ENCODE data around the gene SOBP. TPM values are rescaled to one million over a fixed set of nuclear protein-coding genes. Genes with fewer than 3 reads are reported as not detected.

The SOBP gene
- total RNA-seq, 2 experiments from 2014 or later, result 0.23 to 0.49 TPM

GRCh38 chr6:107704347-107705013 lies 214.6 kb downstream of the SOBP start:
- ChIA-PET CTCF (interaction anchor here (0.5 to 2.5 kb wide), 22 partner anchors 8 to 1128 kb away, joined by 3 to 12 read pairs (median 4); partner anchors contain the start of gene SOBP), POLR2A (no interaction called here)
- no peak overlapping the region for H3K4me3 Mint-ChIP-seq
- DNase-seq (peak; percentile 28), ATAC-seq (no peak)
- H3K27ac Mint-ChIP-seq, result no peak overlapping the region
- H3K36me3 Mint-ChIP-seq (ENCODE audit: low read depth), result peaks cover 12% of the 10 kb centered on the region
- peaks cover 26% of the 10 kb centered on the region for H3K4me1 Mint-ChIP-seq
- no peaks in the 10 kb centered on the region for H3K9me3 Mint-ChIP-seq (ENCODE audit: low read depth)
- intact Hi-C loops (cut with DNase I, micrococcal nuclease), result loop anchor here (1.0 to 2.0 kb wide), 4 partner anchors 29 to 144 kb away; no protein-coding TSS in a partner anchor
- no peaks in the 10 kb centered on the region for H3K27me3 Mint-ChIP-seq

- CTCF ChIA-PET, result interaction anchor here (0.6 kb wide), 1 partner anchor 163 kb away, joined by 5 read pairs; no protein-coding TSS in a partner anchor
- Mint-ChIP-seq H3K27me3 (no peaks in the 10 kb centered on the region), H3K4me3 (no peak overlapping the region), H3K4me1 (peaks cover 32% of the 10 kb centered on the region), H3K36me3 (ENCODE audit: low read depth) (peaks cover 12% of the 10 kb centered on the region), H3K27ac (no peak overlapping the region), H3K9me3 (ENCODE audit: low read depth) (no peaks in the 10 kb centered on the region)
- DNase-seq (no peak), ATAC-seq (no peak)
- intact Hi-C loops (cut with DNase I, micrococcal nuclease), result no loop called here
- POLR2A ChIA-PET, result no interaction called here
Measured at GRCh38 chr6:107706516-107707115, 216.7 kb downstream of the SOBP start.

GRCh38 chr6:107707346-107708275 lies 217.7 kb downstream of the SOBP start:
- no peak for ATAC-seq
- Mint-ChIP-seq H3K4me1 (peaks cover 42% of the 10 kb centered on the region), H3K27me3 (no peaks in the 10 kb centered on the region), H3K27ac (no peak overlapping the region), H3K36me3 (ENCODE audit: low read depth) (peaks cover 12% of the 10 kb centered on the region), H3K4me3 (no peak overlapping the region), H3K9me3 (ENCODE audit: low read depth) (no peaks in the 10 kb centered on the region)
- no peak for DNase-seq
- intact Hi-C loops (cut with DNase I, micrococcal nuclease), result no loop called here
- POLR2A ChIA-PET, result interaction anchor here (0.6 kb wide), 1 partner anchor 120 kb away, joined by 3 read pairs; no protein-coding TSS in a partner anchor
- CTCF ChIA-PET, result interaction anchor here (0.8 to 1.5 kb wide), 2 partner anchors 24 to 33 kb away, joined by 3 to 4 read pairs; no protein-coding TSS in a partner anchor

GRCh38 chr6:107708435-107708834 lies 218.5 kb downstream of the SOBP start:
- no peaks in the 10 kb centered on the region for H3K27me3 Mint-ChIP-seq
- peaks cover 50% of the 10 kb centered on the region for H3K4me1 Mint-ChIP-seq
- ATAC-seq (no peak), DNase-seq (no peak)
- peaks cover 12% of the 10 kb centered on the region for H3K36me3 Mint-ChIP-seq (ENCODE audit: low read depth)
- no peak overlapping the region for H3K27ac Mint-ChIP-seq
- no peak overlapping the region for H3K4me3 Mint-ChIP-seq
- ChIA-PET POLR2A (no interaction called here), CTCF (interaction anchor here (0.7 to 1.5 kb wide), 4 partner anchors 21 to 160 kb away, joined by 3 to 4 read pairs (median 3); no protein-coding TSS in a partner anchor)
- H3K9me3 Mint-ChIP-seq (ENCODE audit: low read depth), result no peaks in the 10 kb centered on the region
- intact Hi-C loops (cut with DNase I, micrococcal nuclease), result no loop called here

- ChIA-PET POLR2A (no interaction called here), CTCF (interaction anchor here (0.6 to 1.5 kb wide), 6 partner anchors 18 to 1176 kb away, joined by 3 to 4 read pairs (median 3); no protein-coding TSS in a partner anchor)
- H3K4me3 Mint-ChIP-seq, result no peak overlapping the region
- no peaks in the 10 kb centered on the region for H3K9me3 Mint-ChIP-seq (ENCODE audit: low read depth)
- H3K27me3 Mint-ChIP-seq, result no peaks in the 10 kb centered on the region
- H3K4me1 Mint-ChIP-seq, result peaks cover 56% of the 10 kb centered on the region
- ATAC-seq, result no peak
- H3K27ac Mint-ChIP-seq, result peak overlapping the region; percentile 37
- no peak for DNase-seq
- intact Hi-C loops (cut with DNase I, micrococcal nuclease), result no loop called here
- peaks cover 12% of the 10 kb centered on the region for H3K36me3 Mint-ChIP-seq (ENCODE audit: low read depth)
Measured at GRCh38 chr6:107709341-107709740, 219.4 kb downstream of the SOBP start.

Other genes starting within 250 kb of the SOBP start
- 10 to 100 TPM; 11.4 to 11.7 TPM for gene PDSS2, start 30.6 kb upstream of the SOBP start, total RNA-seq